Epithelial cell of proximal tubule (primary cell): Measurements from ENCODE around the gene SERPING1. TPM values are rescaled to one million over a fixed set of nuclear protein-coding genes. Genes with fewer than 3 reads are reported as not detected.

Experiments used
- DNase-seq: peaks from one replicate; pipeline ENCODE4 v3.0.0-alpha.2; 2011; ENCODE audit warnings: low read depth
- H3K4me3 ChIP-seq: 2 replicates; pipeline ENCODE4 v1.5.1; 2011; ENCODE audit warnings: low read depth, mild to moderate bottlenecking, low read length
- total RNA-seq: library from RNA; depleted of rRNA; stranded (reverse); fragments of >200 nt; gene quantifications from 2 replicates; pipeline ENCODE4 v1.2.3, GENCODE V29; 2015
- TF ChIP-seq, protein P1 (sequence below): conservative IDR thresholded peaks from 2 replicates; pipeline ENCODE4 v1.5.1; 2012; ENCODE audit warnings: low read depth, mild to moderate bottlenecking, low read length

Gene SERPING1
- total RNA-seq, 1 donor from 2014 or later = 49.8 TPM

- DNase-seq = no peak
- TF ChIP-seq, protein P1, sequence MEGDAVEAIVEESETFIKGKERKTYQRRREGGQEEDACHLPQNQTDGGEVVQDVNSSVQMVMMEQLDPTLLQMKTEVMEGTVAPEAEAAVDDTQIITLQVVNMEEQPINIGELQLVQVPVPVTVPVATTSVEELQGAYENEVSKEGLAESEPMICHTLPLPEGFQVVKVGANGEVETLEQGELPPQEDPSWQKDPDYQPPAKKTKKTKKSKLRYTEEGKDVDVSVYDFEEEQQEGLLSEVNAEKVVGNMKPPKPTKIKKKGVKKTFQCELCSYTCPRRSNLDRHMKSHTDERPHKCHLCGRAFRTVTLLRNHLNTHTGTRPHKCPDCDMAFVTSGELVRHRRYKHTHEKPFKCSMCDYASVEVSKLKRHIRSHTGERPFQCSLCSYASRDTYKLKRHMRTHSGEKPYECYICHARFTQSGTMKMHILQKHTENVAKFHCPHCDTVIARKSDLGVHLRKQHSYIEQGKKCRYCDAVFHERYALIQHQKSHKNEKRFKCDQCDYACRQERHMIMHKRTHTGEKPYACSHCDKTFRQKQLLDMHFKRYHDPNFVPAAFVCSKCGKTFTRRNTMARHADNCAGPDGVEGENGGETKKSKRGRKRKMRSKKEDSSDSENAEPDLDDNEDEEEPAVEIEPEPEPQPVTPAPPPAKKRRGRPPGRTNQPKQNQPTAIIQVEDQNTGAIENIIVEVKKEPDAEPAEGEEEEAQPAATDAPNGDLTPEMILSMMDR = no peak
- H3K4me3 ChIP-seq = no peak overlapping the region
These were observed 7.5 kb downstream of the SERPING1 start for GRCh38 chr11:57605028-57605420.

DNA sequence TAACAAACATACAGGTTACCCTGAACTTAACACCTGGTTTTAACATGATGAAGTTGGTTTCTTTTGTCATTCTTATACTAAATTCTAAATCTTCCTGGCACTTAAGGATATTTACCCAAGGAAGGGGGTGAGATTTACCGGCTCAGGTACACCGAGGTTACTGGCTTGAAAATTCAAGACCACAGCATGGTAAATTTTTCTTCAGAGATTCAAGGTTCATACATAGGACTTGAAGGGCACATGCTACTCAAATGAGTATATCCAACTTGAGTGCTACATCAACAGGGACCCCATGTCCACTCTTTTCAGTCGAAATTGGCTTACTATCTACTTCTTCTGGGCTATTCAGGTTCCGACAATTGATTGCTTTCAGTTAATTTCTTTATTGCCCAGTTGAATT, 12.7 kb downstream of the SERPING1 start:
- TF ChIP-seq, protein P1 = no peak
- DNase-seq = no peak
- no peak overlapping the region for H3K4me3 ChIP-seq

GRCh38 chr11:57614234-57614772, 16.8 kb downstream of the SERPING1 start:
- DNase-seq = no peak
- H3K4me3 ChIP-seq = no peak overlapping the region
- TF ChIP-seq, protein P1 = no peak

DNA sequence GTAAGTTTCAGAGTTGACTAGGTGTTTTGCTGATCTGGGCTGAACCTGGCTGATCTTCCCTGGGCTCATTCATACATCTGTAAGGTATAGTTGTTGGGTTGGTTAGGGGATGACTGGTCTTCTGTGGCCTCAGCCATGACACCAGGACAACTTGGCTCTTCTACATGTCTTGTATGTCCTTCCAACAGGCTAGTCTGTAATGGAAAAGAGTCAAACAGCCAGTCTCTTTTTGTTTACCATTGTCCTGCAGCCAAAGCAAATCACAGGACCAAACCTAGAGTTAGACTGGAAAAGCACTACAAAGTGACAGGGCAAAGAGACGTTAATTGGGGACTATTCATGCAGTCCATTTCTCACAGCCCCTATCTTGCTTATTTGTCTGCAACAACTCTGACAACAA, 17.8 kb downstream of the SERPING1 start:
- no peak overlapping the region for H3K4me3 ChIP-seq
- TF ChIP-seq, protein P1 = no peak
- no peak for DNase-seq

DNA sequence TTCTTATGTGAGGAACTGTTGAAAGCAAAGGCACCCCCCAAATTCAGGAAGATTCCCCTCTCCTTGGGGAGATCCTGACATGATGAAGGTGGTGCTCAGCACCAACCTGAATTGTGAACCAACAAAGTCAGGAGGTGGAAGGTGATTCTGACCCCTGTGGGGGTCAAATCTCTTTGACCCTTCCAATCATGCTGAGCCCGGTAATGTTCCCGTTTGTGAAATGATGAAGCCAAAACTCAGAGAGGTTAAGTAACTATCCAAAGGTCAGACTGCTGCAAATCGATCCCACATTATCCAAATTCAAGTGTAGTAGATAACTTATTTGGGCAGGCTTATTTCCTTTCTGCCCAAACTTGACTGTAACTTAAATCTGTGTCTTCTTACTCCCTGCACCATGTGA, 19.1 kb downstream of the SERPING1 start:
- TF ChIP-seq, protein P1 = no peak
- no peak for DNase-seq
- no peak overlapping the region for H3K4me3 ChIP-seq

DNA sequence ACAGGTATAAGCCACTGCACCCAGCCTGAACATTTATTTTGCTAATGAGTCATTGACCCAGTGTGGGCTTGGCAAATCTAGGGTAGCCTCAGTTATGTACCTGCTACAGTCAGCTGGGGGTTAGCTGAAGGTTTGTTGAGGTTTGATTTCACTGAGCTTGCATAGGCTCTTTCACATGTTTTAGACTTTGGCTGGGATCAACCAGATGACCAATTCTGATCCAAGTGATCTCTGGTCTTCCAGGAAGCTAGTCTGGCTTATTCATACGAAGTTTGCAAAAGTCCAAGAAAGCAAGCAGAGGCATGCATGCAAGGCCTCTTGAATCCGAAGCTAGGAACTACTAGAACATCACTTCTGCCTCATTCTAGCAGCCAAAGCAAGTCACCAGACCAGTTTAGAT, 21.0 kb downstream of the SERPING1 start:
- TF ChIP-seq, protein P1 = no peak
- no peak for DNase-seq
- H3K4me3 ChIP-seq = no peak overlapping the region

DNA sequence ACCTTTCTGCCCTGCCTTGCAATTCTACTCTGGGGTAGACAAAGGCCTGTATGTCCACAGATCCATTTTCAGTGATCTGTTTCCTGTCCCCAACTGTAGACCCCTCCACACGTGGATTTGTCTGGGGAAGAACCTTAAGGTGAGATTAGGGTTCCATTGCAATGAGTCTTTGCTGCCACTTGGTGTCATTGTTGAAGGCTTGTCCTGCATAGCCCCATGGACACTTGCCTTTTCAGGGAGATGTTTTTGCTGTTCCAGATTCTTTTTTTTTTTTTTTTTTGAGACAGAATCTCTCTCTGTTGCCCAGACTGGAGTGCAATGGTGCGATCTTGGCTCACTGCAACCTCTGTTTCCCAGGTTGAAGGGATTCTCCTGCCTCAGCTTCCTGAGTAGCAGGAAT, 21.8 kb downstream of the SERPING1 start:
- TF ChIP-seq, protein P1 = peak; percentile 35
- DNase-seq = no peak
- H3K4me3 ChIP-seq = no peak overlapping the region
